ENCODE measurements around the gene ROPN1L. TPM values are rescaled to one million over a fixed set of nuclear protein-coding genes. Genes with fewer than 3 reads are reported as not detected.

ROPN1L gene
- total RNA-seq, 1 experiment from 2014 or later = 0.24 TPM

DNA sequence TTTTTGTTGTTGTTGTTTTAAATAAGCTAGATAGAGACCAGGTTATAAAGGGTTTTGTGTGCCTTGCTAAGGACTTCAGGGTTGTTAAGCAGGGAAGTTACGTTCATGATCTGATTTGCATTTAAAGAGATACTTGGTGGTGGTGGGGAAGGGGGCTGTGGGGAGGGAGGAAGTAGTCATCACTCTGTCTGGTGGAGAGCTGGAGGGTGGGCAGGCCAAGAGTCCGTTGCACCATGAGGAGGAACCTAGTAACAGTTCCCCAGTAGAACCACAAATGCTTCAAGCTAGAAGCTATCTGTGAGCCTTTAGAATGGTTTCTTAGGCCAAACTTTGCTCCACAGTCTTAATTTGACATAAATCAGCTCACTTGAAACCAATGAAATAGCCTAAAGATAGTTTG, 18.7 kb upstream of the ROPN1L start:
- no peaks in the 10 kb centered on the region for H3K9me3 ChIP-seq (ENCODE audit: low read depth, low read length, poor library complexity, severe bottlenecking)
- peaks cover 65% of the 10 kb centered on the region for H3K36me3 ChIP-seq (ENCODE audit: insufficient read depth, low read length, poor library complexity, severe bottlenecking)
- H3K4me3 ChIP-seq (ENCODE audit: low read depth, low read length, poor library complexity, severe bottlenecking) = no peak overlapping the region
- H3K27me3 ChIP-seq (replicated peaks; ENCODE audit: insufficient read depth, low read depth, low read length, poor library complexity) = no peaks in the 10 kb centered on the region
- intact Hi-C loops (cut with micrococcal nuclease; ENCODE audit: unreplicated experiment) = no loop called here
- POLR2A ChIA-PET (ENCODE audit: low non-redundant PET) = interaction anchor here (0.6 kb wide), 1 partner anchor 157 kb away, joined by 5 read pairs; no protein-coding TSS in a partner anchor
- TF ChIP-seq EZH2 (IDR thresholded peaks at IDR 0.05; ENCODE audit: borderline replicate concordance, low read depth, low read length, poor library complexity, severe bottlenecking) = no peak
- TF ChIP-seq, protein P1, sequence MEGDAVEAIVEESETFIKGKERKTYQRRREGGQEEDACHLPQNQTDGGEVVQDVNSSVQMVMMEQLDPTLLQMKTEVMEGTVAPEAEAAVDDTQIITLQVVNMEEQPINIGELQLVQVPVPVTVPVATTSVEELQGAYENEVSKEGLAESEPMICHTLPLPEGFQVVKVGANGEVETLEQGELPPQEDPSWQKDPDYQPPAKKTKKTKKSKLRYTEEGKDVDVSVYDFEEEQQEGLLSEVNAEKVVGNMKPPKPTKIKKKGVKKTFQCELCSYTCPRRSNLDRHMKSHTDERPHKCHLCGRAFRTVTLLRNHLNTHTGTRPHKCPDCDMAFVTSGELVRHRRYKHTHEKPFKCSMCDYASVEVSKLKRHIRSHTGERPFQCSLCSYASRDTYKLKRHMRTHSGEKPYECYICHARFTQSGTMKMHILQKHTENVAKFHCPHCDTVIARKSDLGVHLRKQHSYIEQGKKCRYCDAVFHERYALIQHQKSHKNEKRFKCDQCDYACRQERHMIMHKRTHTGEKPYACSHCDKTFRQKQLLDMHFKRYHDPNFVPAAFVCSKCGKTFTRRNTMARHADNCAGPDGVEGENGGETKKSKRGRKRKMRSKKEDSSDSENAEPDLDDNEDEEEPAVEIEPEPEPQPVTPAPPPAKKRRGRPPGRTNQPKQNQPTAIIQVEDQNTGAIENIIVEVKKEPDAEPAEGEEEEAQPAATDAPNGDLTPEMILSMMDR (conservative IDR thresholded peaks at IDR 0.05; ENCODE audit: low read depth, low read length) = no peak
- no peak for DNase-seq (ENCODE audit: low spot score)
- CTCF ChIA-PET = interaction anchor here (0.6 to 2.3 kb wide), 2 partner anchors 139 to 521 kb away, joined by 4 to 16 read pairs; no protein-coding TSS in a partner anchor
- H3K4me1 ChIP-seq (ENCODE audit: insufficient read depth, low read length, poor library complexity, severe bottlenecking) = no peaks in the 10 kb centered on the region
- no peak overlapping the region for H3K27ac ChIP-seq (ENCODE audit: low read depth, low read length, poor library complexity, severe bottlenecking)
- no TSS peak for BruUV-seq (replicated peaks)

DNA sequence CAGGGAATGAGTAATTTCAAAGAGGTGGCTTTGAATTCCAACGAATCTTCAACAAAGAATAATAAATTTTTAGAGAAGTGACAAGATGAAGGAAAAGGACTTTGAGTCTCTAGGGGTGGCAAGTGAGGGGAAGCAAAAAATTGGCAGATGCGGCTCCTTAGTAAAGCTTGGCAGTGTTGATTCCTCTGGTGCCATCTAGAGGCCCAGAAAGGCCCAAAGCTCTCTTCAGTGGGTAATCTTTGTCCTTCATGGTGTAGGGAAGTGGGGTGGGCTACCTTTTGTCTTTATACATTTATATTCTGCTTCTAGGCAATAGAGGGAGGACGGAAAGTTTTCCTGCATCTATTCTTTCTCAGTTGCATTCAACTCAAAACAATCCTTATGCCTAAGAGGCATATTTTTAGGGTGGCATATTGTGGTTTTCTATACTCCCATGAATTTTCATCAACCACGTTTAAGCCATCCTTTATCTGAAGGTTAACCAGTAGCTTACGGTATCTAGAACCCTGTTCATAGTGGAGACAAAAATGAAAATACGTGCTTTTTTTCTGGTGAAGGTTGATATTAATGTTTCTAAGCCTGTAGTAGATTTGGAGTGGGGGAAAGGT, 17.5 kb upstream of the ROPN1L start:
- Histone ChIP-seq H3K36me3 (ENCODE audit: insufficient read depth, low read length, poor library complexity, severe bottlenecking) (peaks cover 57% of the 10 kb centered on the region), H3K9me3 (ENCODE audit: low read depth, low read length, poor library complexity, severe bottlenecking) (no peaks in the 10 kb centered on the region), H3K27ac (ENCODE audit: low read depth, low read length, poor library complexity, severe bottlenecking) (no peak overlapping the region), H3K27me3 (replicated peaks; ENCODE audit: insufficient read depth, low read depth, low read length, poor library complexity) (no peaks in the 10 kb centered on the region), H3K4me1 (ENCODE audit: insufficient read depth, low read length, poor library complexity, severe bottlenecking) (no peaks in the 10 kb centered on the region), H3K4me3 (ENCODE audit: low read depth, low read length, poor library complexity, severe bottlenecking) (no peak overlapping the region)
- no TSS peak for BruUV-seq (replicated peaks)
- TF ChIP-seq, protein P1 (conservative IDR thresholded peaks at IDR 0.05; ENCODE audit: low read depth, low read length) = peak; percentile 66
- TF ChIP-seq EZH2 (IDR thresholded peaks at IDR 0.05; ENCODE audit: borderline replicate concordance, low read depth, low read length, poor library complexity, severe bottlenecking) = no peak
- POLR2A ChIA-PET (ENCODE audit: low non-redundant PET) = no interaction called here
- intact Hi-C loops (cut with micrococcal nuclease; ENCODE audit: unreplicated experiment) = loop anchor here (1.0 kb wide), 1 partner anchor 140 kb away; no protein-coding TSS in a partner anchor
- CTCF ChIA-PET = interaction anchor here (0.6 to 2.3 kb wide), 3 partner anchors 140 to 203 kb away, joined by 3 to 16 read pairs (median 3); no protein-coding TSS in a partner anchor
- DNase-seq (ENCODE audit: low spot score) = peak; percentile 73

DNA sequence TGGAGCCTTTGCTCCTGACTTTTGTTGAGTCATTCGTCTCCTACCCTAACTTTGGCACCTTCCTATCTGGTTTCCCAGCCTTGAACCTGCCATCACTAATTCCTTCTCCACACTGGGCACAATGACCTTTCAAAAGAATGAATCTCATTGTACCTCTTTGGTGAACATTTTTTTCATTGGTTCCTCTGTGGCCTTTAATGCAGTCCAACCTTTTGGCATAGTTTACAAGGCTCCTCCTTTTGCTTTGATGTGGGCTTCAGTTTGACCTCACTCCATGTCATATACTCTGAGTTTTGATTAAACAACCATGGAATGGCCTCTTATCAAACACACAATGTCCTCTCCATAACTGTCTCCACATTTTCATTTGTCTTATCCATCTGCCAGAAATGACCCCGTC, 14.5 kb upstream of the ROPN1L start:
- TF ChIP-seq, protein P1 (conservative IDR thresholded peaks at IDR 0.05; ENCODE audit: low read depth, low read length) = no peak
- TF ChIP-seq EZH2 (IDR thresholded peaks at IDR 0.05; ENCODE audit: borderline replicate concordance, low read depth, low read length, poor library complexity, severe bottlenecking) = no peak
- Histone ChIP-seq H3K4me1 (ENCODE audit: insufficient read depth, low read length, poor library complexity, severe bottlenecking) (no peaks in the 10 kb centered on the region), H3K4me3 (ENCODE audit: low read depth, low read length, poor library complexity, severe bottlenecking) (no peak overlapping the region), H3K9me3 (ENCODE audit: low read depth, low read length, poor library complexity, severe bottlenecking) (no peaks in the 10 kb centered on the region), H3K27ac (ENCODE audit: low read depth, low read length, poor library complexity, severe bottlenecking) (no peak overlapping the region), H3K36me3 (ENCODE audit: insufficient read depth, low read length, poor library complexity, severe bottlenecking) (peaks cover 60% of the 10 kb centered on the region), H3K27me3 (replicated peaks; ENCODE audit: insufficient read depth, low read depth, low read length, poor library complexity) (no peaks in the 10 kb centered on the region)
- POLR2A ChIA-PET (ENCODE audit: low non-redundant PET) = no interaction called here
- BruUV-seq (replicated peaks) = no TSS peak
- CTCF ChIA-PET = no interaction called here
- intact Hi-C loops (cut with micrococcal nuclease; ENCODE audit: unreplicated experiment) = no loop called here
- DNase-seq (ENCODE audit: low spot score) = no peak

Measured in A673 (cell line).